GM13977 (cell line): ENCODE results near the gene LRGUK.
"Not testable (repeated sequence)": the region's sequence is repeated elsewhere in the genome, so short reads cannot be mapped to it uniquely, and the experiment has no call there.

Experiments
- DNase-seq: peaks from one replicate; pipeline ENCODE4 v3.0.0; 2012; ENCODE audit warnings: low spot score
- CTCF ChIP-seq: IDR thresholded peaks from 2 replicates; pipeline ENCODE4 v1.5.1; 2012; ENCODE audit warnings: mild to moderate bottlenecking, control low read depth; ENCODE audit not compliant: insufficient read depth; ENCODE audit errors: extremely low read depth, missing control alignments
- in situ Hi-C: fragments of 300-500 bp; cut with MboI; formaldehyde crosslinking; loops from one replicate; pipeline ENCODE4 v1.12.0; 2022; ENCODE audit warnings: low sequenced_read_pairs, low pct_unique_long_range_greater_than_20kb, mixed read lengths, inconsistent platforms; ENCODE audit not compliant: unreplicated experiment

LRGUK gene

GRCh38 chr7:134287916-134288659 is 160.9 kb downstream of the LRGUK start:
- TF ChIP-seq CTCF: no peak
- no peak for DNase-seq
- in situ Hi-C loops: no loop called here

DNA sequence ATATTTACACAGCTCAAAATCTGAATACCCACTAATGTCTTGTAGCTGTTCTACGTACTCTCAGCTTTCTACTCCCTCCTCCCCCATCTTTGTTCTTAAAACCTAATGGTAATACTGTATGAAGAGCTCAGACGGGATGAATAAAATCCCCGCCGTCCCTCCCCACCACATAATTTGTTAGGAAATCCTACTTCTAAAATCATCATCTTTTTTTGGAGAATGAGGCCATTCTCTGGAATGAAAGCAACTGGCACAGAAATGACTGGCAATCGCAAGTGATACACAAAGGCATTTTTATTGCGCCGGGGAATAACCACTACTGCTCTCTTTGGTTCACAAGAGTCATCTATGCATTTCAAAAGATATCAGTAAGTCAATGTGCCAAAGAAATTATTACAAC is 162.3 kb downstream of the LRGUK start:
- TF ChIP-seq CTCF: no peak
- in situ Hi-C loops: no loop called here
- DNase-seq: no peak

DNA sequence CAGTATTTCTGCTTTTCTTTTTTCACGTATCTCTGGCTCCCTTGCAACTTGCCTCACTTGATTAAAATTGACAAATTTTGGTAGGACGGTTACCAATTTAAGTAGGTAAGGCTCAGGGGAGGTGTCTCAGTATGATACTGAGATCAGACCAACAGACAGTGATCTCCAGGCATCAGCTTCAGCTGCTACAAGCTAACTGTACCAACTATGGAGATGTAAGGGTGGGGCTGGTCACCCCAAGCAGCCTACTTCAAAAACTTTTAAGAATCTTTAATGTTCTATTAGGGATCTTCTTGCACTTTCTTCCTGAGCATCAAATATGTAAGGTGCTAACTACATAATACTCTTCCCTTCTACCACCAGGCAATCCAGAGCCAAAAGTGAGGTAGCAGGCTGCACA is 162.7 kb downstream of the LRGUK start:
- TF ChIP-seq CTCF: no peak
- in situ Hi-C loops: no loop called here
- no peak for DNase-seq

DNA sequence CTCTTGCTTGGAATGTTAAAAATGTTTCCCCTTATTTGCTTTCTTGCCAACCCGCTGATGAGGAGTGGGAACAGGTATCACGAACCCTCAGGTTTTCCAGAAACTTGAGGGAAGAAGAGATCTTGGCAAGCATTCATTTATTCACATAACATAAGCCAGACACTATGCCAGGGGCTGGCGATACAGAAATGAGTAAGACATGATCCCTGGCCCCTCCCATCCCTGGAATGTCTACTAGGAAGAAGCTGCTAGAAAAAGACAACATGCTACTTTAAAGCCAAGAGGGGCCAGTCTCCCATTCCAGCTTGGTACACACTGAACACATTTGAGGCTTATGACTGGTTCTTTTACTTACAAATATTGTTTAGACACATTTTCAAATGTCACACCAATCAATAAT is 163.1 kb downstream of the LRGUK start:
- DNase-seq: no peak
- TF ChIP-seq CTCF: no peak
- in situ Hi-C loops: no loop called here

GRCh38 chr7:134293002-134293740 is 166.0 kb downstream of the LRGUK start:
- no peak for TF ChIP-seq CTCF
- in situ Hi-C loops: no loop called here
- peak; percentile 69 for DNase-seq

DNA sequence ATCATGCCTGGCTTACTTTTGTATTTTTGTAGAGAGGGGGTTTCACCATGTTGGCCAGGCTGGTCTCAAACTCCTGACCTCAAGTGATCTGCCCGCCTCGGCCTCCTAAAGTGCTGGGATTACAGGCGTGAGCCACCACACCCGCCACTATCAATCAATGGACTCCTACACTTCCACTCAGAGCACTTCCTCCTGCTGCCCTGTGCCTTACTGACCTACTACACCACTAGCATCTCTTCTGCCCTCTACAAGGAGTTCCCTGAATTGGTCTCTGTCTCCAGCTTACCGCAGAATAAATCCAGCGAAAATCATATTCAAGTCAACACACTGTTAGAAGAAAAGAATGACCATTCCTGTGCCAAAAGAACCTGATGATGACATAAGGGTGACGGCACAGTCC is 168.8 kb downstream of the LRGUK start:
- in situ Hi-C loops, DNase-seq: not testable (repeated sequence)

GRCh38 chr7:134297489-134297888 is 170.3 kb downstream of the LRGUK start:
- no peak for DNase-seq
- no peak for TF ChIP-seq CTCF
- in situ Hi-C loops: no loop called here
